ENCODE results near the gene TCP11L1. TPM values are rescaled to one million over a fixed set of nuclear protein-coding genes. Genes with fewer than 3 reads are reported as not detected.
"Not testable (repeated sequence)": the region's sequence is repeated elsewhere in the genome, so short reads cannot be mapped to it uniquely, and the experiment has no call there.

TCP11L1 gene
- total and polyA plus RNA-seq, 7 donors, result 4.2 to 70.3 (median 38.7) TPM

GRCh38 chr11:33043221-33043830 lies 4.0 kb downstream of the TCP11L1 start:
- Histone ChIP-seq H3K27me3 (no peaks in the 10 kb centered on the region), H3K27ac (no peak overlapping the region), H3K36me3 (peaks cover 0 to 39% (median 8%) of the 10 kb centered on the region in 4 donors), H3K9me3 (no peaks in the 10 kb centered on the region), H3K4me1 (peaks cover 0 to 34% (median 21%) of the 10 kb centered on the region in 4 donors), H3K4me3 (no peak overlapping the region)
- intact Hi-C loops (cut with DNase I), result no loop called here
- TF ChIP-seq POLR2AphosphoS5 (IDR thresholded peaks at IDR 0.05) (no peak), POLR2A (IDR thresholded peaks at IDR 0.05) (no peak), EP300 (IDR thresholded peaks at IDR 0.05) (no peak)
- TF ChIP-seq, protein P1, sequence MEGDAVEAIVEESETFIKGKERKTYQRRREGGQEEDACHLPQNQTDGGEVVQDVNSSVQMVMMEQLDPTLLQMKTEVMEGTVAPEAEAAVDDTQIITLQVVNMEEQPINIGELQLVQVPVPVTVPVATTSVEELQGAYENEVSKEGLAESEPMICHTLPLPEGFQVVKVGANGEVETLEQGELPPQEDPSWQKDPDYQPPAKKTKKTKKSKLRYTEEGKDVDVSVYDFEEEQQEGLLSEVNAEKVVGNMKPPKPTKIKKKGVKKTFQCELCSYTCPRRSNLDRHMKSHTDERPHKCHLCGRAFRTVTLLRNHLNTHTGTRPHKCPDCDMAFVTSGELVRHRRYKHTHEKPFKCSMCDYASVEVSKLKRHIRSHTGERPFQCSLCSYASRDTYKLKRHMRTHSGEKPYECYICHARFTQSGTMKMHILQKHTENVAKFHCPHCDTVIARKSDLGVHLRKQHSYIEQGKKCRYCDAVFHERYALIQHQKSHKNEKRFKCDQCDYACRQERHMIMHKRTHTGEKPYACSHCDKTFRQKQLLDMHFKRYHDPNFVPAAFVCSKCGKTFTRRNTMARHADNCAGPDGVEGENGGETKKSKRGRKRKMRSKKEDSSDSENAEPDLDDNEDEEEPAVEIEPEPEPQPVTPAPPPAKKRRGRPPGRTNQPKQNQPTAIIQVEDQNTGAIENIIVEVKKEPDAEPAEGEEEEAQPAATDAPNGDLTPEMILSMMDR (IDR thresholded peaks at IDR 0.05), result no peak
- WGBS, 2 donors, result 75 to 86% methylated on average over 2 of the region's 2 CpGs
- no peak for DNase-seq

DNA sequence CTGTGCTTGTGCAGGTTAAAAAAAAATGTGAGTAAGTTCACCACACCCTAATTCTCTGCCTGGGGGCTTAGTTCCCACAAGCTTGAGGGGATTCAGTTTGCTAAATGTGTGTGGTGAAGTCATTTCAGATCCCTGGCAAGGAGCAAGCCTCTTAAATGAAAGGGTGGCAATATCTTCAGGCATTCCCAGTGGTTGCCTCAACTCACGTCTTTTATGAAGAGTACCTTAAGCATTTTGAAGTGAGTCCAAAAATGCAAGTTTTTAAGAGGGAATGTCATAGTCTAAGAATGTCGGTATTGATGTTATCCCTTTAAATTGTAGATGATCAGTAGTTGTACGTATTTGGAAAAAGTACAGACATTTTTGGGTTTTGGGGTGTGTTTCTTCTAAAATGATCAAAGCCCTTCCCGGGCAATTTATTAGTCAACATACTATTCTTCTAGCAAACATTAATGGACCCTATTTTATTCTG lies 4.9 kb downstream of the TCP11L1 start:
- intact Hi-C loops (cut with DNase I), result no loop called here
- Histone ChIP-seq H3K27me3 (no peaks in the 10 kb centered on the region), H3K27ac (no peak overlapping the region), H3K4me3 (no peak overlapping the region), H3K4me1 (peaks cover 0 to 34% (median 19%) of the 10 kb centered on the region in 4 donors), H3K9me3 (no peaks in the 10 kb centered on the region), H3K36me3 (peaks cover 0 to 39% (median 8%) of the 10 kb centered on the region in 4 donors)
- DNase-seq, result no peak
- TF ChIP-seq EP300 (IDR thresholded peaks at IDR 0.05) (no peak), POLR2AphosphoS5 (IDR thresholded peaks at IDR 0.05) (no peak), POLR2A (IDR thresholded peaks at IDR 0.05) (no peak)
- TF ChIP-seq, protein P1 (IDR thresholded peaks at IDR 0.05), result no peak
- 96% methylated on average over 4 of the region's 4 CpGs for WGBS, 2 donors

DNA sequence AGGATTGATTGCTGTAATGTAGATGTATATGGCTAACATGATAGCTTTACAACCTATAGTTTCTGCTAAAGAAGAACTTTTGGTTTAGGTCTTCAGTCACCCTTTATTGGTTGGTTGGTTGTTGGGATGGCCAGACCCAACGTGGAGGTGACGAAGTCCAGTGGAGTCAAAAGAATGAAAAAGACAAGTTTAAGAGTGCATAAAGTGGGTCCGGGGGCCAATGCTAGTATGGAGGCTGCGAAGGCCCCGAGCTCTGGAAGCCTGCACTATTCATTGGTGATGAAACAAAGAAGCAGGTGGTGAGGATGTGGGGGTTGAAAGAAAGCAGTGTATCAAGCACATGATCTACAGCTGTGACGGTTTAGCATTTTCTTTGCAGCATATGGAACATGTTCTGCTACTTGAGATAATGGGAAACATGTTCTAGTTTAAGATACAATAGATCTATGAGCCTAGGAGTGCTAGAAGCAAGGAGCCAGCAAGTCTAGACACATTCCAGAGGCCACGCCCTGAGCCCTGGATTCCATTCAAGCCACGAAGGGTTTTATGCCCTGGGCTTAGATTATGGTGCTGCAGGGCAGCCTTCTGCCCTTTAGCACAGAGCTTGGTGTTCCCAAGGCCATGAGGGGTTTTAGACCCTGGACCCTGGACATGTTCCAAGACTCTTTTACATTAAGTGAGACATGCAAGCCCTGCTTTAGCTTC lies 6.3 kb downstream of the TCP11L1 start:
- DNase-seq, result no peak

DNA sequence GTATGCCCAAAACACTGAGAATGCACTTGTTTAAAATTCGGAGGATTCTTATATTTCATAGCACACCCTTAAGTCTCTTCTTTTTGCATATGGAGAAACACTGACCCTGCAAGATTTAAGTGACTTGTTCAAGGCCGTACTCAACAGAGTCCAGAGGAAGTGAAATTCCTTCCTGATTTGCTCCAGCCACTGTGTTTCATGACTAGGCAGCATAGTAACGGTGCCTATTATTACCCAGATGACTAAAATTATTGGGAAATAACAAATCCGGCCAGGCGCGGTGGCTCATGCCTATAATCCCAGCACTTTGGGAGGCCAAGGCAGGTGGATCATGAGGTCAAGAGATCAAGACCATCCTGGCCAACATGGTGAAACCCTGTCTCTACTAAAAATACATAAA lies 9.3 kb downstream of the TCP11L1 start:
- H3K27me3 ChIP-seq; intact Hi-C loops (cut with DNase I); DNase-seq; H3K9me3 ChIP-seq; H3K27ac ChIP-seq; H3K4me3 ChIP-seq: not testable (repeated sequence)
- H3K4me1 ChIP-seq, result peaks cover 0 to 13% (median 3%) of the 10 kb centered on the region in 4 donors
- WGBS, 2 donors, result 87 to 90% methylated on average over 6 of the region's 6 CpGs
- H3K36me3 ChIP-seq, result peaks cover 0 to 37% (median 8%) of the 10 kb centered on the region in 4 donors

More for the DNA sequence above, 6.3 kb downstream of the TCP11L1 start:
- H3K4me1 ChIP-seq, result peaks cover 0 to 27% (median 14%) of the 10 kb centered on the region in 4 donors
- intact Hi-C loops (cut with DNase I), result no loop called here
- 73 to 89% methylated on average over 8 of the region's 8 CpGs for WGBS, 2 donors
- H3K9me3 ChIP-seq, result no peaks in the 10 kb centered on the region
- TF ChIP-seq, protein P1 (IDR thresholded peaks at IDR 0.05), result no peak
- no peak for TF ChIP-seq POLR2AphosphoS5 (IDR thresholded peaks at IDR 0.05)
- TF ChIP-seq EP300 (IDR thresholded peaks at IDR 0.05), result no peak
- TF ChIP-seq POLR2A (IDR thresholded peaks at IDR 0.05), result no peak
- H3K36me3 ChIP-seq, result peaks cover 0 to 39% (median 8%) of the 10 kb centered on the region in 4 donors
- no peaks in the 10 kb centered on the region for H3K27me3 ChIP-seq
- no peak overlapping the region for H3K27ac ChIP-seq
- no peak overlapping the region for H3K4me3 ChIP-seq

- H3K36me3 ChIP-seq, result peaks cover 0 to 30% (median 4%) of the 10 kb centered on the region in 4 donors
- H3K9me3 ChIP-seq; H3K27me3 ChIP-seq; DNase-seq; H3K4me3 ChIP-seq; intact Hi-C loops (cut with DNase I); H3K27ac ChIP-seq: not testable (repeated sequence)
- 29 to 70% methylated on average over 3 of the region's 3 CpGs for WGBS, 2 donors
- H3K4me1 ChIP-seq, result peaks cover 0 to 10% (median 0%) of the 10 kb centered on the region in 4 donors
Measured at GRCh38 chr11:33049565-33050408, 10.4 kb downstream of the TCP11L1 start.

All from sigmoid colon (tissue), 7 donors.